Body of pancreas (tissue), 4 donors: Measurements from ENCODE around the gene AK3. TPM values are rescaled to one million over a fixed set of nuclear protein-coding genes. Genes with fewer than 3 reads are reported as not detected.

Experiments used
- ATAC-seq: fragments of 150-250 bp; one replicate; pipeline ENCODE4 v1.9.1; 2016
- DNase-seq, 4 donors: peaks; one replicate each; pipeline ENCODE4 v3.0.0-alpha.2; 2019
- H3K27ac ChIP-seq, 4 donors: fragments of 200-600 bp; sonication (generic); 1 replicate in 3 of 4; 2 replicates in 1 of 4; pipeline versions ENCODE4 v1.5.1 to v1.6.1; 2016 to 2019; ENCODE audit warnings: mild to moderate bottlenecking in 1 of 4, mixed read lengths in 1 of 4, moderate library complexity in 1 of 4
- H3K27me3 ChIP-seq, 2 donors: fragments of 200-600 bp; sonication (generic); one replicate each; pipeline ENCODE4 v1.6.0; 2016; ENCODE audit warnings: mild to moderate bottlenecking in 1 of 2
- H3K36me3 ChIP-seq, 2 donors: fragments of 200-600 bp; sonication (generic); replicated peaks in 1 of 2; 2 replicates each; pipeline ENCODE4 v1.5.1; 2016; ENCODE audit warnings: low read depth in 2 of 2; ENCODE audit not compliant: insufficient read depth in 1 of 2
- H3K4me1 ChIP-seq: fragments of 200-600 bp; sonication (generic); one replicate; pipeline ENCODE4 v1.6.0; 2016
- H3K4me3 ChIP-seq, 2 donors: fragments of 200-600 bp; sonication (generic); 1 replicate in 1 of 2; 2 replicates in 1 of 2; pipeline ENCODE4 v1.5.1; 2016 to 2019
- H3K9me3 ChIP-seq, 3 donors: fragments of 200-600 bp; sonication (generic); 1 replicate in 2 of 3; 2 replicates in 1 of 3; pipeline ENCODE4 v1.5.1; 2016
- POLR2A ChIP-seq, 3 donors: fragments of 450-650 bp; IDR thresholded peaks; one replicate each; pipeline ENCODE4 v1.6.1; 2016; ENCODE audit warnings: antibody characterized with exemption in 3 of 3, mild to moderate bottlenecking in 2 of 3
- WGBS, 2 donors: methylation state at CpG; one replicate each; pipeline ENCODE4 v1.1.5; 2017; 5-methylcytosine and 5-hydroxymethylcytosine counted together
- intact Hi-C: fragments of 100-400 bp; cut with DNase I; formaldehyde crosslinking; loops from one replicate; pipeline ENCODE4 v1.15.1; 2023
- total RNA-seq, 2 donors: library from RNA; depleted of rRNA; stranded (reverse); fragments of >200 nt; gene quantifications; one replicate each; pipeline ENCODE4 v1.1.0, GENCODE V29; 2016
- TF ChIP-seq, protein P1 (sequence below), 7 experiments: fragments of 450-650 bp in 4 of 7; fragments of 200-600 bp in 3 of 7; sonication (generic) in 3 of 7; IDR thresholded peaks; one replicate each; pipeline ENCODE4 v1.5.1; 2016 to 2019; ENCODE audit warnings: antibody characterized with exemption in 7 of 7

AK3 gene
- total RNA-seq, 2 donors from 2014 or later: 46.4 to 47.5 TPM

DNA sequence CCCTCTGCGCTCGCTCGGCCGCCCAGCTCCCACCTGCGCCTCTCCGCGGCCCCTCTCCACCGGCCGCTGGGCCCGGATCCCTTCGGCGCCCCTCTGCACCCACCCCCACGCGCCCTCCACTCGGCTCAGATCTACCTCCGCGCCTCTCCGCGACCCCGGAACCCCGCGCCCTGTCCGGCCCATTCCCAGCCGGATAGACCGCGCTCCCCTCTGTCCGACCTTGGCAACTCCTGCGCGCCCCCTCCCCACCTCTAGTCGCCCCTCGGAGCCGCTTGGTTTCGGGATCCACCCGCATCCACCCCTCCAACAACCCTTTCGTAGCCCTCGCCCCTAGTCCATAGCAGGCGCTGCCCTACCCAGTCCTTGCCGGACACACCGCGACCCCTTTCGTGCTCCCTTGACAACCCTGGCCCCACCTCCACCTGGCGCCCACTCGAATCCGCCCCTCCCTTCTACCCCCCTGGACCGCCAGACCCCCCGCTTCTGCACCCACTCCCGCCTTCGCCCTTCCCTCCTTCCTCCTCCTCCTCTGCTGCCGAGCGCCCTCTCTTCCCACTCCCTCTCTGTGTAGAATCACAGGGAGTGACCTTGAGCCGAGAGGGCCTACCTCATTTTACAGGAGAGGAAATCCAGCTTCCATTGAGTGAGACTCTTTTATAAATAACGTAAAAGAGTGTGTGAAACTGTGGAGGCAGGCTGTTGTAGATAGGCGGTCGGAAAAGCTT, 525 bp upstream of the AK3 start:
- Histone ChIP-seq H3K9me3 (no peaks in the 10 kb centered on the region), H3K27ac (peak overlapping the region; percentile 86 to 97 (median 92)), H3K4me1 (peaks cover 30% of the 10 kb centered on the region), H3K4me3 (peak overlapping the region; percentile 60 to 61), H3K36me3 (no peaks in the 10 kb centered on the region), H3K27me3 (no peaks in the 10 kb centered on the region)
- WGBS, 2 donors: 0 to 3% methylated on average over 36 to 54 of the region's 54 CpGs
- TF ChIP-seq, protein P1, sequence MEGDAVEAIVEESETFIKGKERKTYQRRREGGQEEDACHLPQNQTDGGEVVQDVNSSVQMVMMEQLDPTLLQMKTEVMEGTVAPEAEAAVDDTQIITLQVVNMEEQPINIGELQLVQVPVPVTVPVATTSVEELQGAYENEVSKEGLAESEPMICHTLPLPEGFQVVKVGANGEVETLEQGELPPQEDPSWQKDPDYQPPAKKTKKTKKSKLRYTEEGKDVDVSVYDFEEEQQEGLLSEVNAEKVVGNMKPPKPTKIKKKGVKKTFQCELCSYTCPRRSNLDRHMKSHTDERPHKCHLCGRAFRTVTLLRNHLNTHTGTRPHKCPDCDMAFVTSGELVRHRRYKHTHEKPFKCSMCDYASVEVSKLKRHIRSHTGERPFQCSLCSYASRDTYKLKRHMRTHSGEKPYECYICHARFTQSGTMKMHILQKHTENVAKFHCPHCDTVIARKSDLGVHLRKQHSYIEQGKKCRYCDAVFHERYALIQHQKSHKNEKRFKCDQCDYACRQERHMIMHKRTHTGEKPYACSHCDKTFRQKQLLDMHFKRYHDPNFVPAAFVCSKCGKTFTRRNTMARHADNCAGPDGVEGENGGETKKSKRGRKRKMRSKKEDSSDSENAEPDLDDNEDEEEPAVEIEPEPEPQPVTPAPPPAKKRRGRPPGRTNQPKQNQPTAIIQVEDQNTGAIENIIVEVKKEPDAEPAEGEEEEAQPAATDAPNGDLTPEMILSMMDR (IDR thresholded peaks at IDR 0.05): peak in 1 of 7 experiments; percentile 6
- TF ChIP-seq POLR2A (IDR thresholded peaks at IDR 0.05): peak in 2 of 3 donors; percentile 67 to 69
- ATAC-seq (peak; percentile 45), DNase-seq (peak; percentile 56 to 67 (median 62))
- intact Hi-C loops: no loop called here

- H3K4me3 ChIP-seq: peak overlapping the region; percentile 52 to 60
- intact Hi-C loops: no loop called here
- H3K9me3 ChIP-seq: no peaks in the 10 kb centered on the region
- ATAC-seq (peak; percentile 34), DNase-seq (no peak)
- peak overlapping the region; percentile 86 to 97 (median 92) for H3K27ac ChIP-seq
- H3K4me1 ChIP-seq: peaks cover 31% of the 10 kb centered on the region
- TF ChIP-seq, protein P1 (IDR thresholded peaks at IDR 0.05): no peak
- no peak for TF ChIP-seq POLR2A (IDR thresholded peaks at IDR 0.05)
- no peaks in the 10 kb centered on the region for H3K36me3 ChIP-seq
- WGBS, 2 donors: 0% methylated on average over 4 of the region's 4 CpGs
- H3K27me3 ChIP-seq: no peaks in the 10 kb centered on the region
Measured at GRCh38 chr9:4740388-4740637, 689 bp downstream of the AK3 start.

- no peaks in the 10 kb centered on the region for H3K9me3 ChIP-seq
- intact Hi-C loops: no loop called here
- ATAC-seq (no peak), DNase-seq (peak in 2 of 4 donors; percentile 30 to 55)
- peak overlapping the region; percentile 52 to 60 for H3K4me3 ChIP-seq
- peak overlapping the region in 3 of 4 donors; percentile 88 to 97 (median 95) for H3K27ac ChIP-seq
- H3K36me3 ChIP-seq: no peaks in the 10 kb centered on the region
- no peak for TF ChIP-seq POLR2A (IDR thresholded peaks at IDR 0.05)
- TF ChIP-seq, protein P1 (IDR thresholded peaks at IDR 0.05): no peak
- 18 to 20% methylated on average over 26 of the region's 26 CpGs for WGBS, 2 donors
- H3K27me3 ChIP-seq: no peaks in the 10 kb centered on the region
- peaks cover 32% of the 10 kb centered on the region for H3K4me1 ChIP-seq
Measured at GRCh38 chr9:4739587-4740387, 1.2 kb downstream of the AK3 start.

DNA sequence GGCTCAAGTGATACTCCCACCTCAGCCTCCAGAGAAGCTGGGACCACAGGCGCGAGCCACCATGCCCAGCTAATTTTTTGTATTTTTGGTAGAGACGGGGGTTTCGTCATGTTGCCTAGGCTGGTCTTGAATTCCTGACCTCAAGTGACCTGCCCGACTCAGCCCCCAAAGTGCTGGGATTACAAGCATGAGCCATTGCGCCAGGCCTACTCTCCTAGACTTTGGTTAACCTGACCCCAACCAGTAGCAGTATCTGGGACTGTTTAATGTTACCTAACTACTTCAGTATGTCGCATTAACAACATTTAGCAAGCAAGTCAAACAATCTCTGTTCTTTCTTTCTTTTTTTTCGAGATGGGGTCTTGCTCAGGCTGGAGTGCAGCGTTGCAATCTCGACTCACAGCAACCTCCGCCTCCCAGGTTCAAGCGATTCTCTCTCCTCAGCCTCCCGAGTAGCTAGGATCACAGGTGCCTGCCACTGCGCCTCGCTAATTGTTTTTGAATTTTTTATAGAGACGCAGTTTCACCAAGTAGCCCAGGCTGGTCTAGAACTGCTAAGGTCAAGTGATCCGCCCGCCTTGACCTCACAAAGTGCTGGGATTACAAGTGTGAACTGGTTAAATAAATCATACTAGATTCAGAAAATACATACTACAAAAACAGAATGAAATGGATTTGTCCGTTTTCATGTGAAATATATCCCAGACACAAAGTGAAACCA, 2.0 kb downstream of the AK3 start:
- Histone ChIP-seq H3K4me3 (peak overlapping the region in 1 of 2 donors; percentile 60), H3K27me3 (no peaks in the 10 kb centered on the region), H3K36me3 (no peaks in the 10 kb centered on the region), H3K4me1 (peaks cover 39% of the 10 kb centered on the region), H3K27ac (peak overlapping the region in 3 of 4 donors; percentile 88 to 97 (median 95)), H3K9me3 (no peaks in the 10 kb centered on the region)
- no peak for ATAC-seq
- 68 to 69% methylated on average over 18 to 19 of the region's 19 CpGs for WGBS, 2 donors
- DNase-seq: no peak
- intact Hi-C loops: no loop called here
- TF ChIP-seq, protein P1 (IDR thresholded peaks at IDR 0.05): no peak
- no peak for TF ChIP-seq POLR2A (IDR thresholded peaks at IDR 0.05)
